HG02798 (cell line): ENCODE data around the gene HOOK2.
A peak's percentile ranks its signal among the peaks of the same experiment; 100 is the strongest.
"Not testable (repeated sequence)": the region's sequence is repeated elsewhere in the genome, so short reads cannot be mapped to it uniquely, and the experiment has no call there.

Experiments used
- ATAC-seq: cut with Tn5 transposase; IDR thresholded peaks from one replicate; pipeline ENCODE4 v1.9.1; 2021; ENCODE audit warnings: mild to moderate bottlenecking; ENCODE audit not compliant: unreplicated experiment, poor library complexity

Gene HOOK2

GRCh38 chr19:12756150-12756883 lies 19.0 kb downstream of the HOOK2 start:
- no peak for ATAC-seq

GRCh38 chr19:12754465-12755196 lies 20.7 kb downstream of the HOOK2 start:
- ATAC-seq: no peak

GRCh38 chr19:12752056-12752781 lies 23.1 kb downstream of the HOOK2 start:
- ATAC-seq: no peak

- ATAC-seq: no peak
Observed at GRCh38 chr19:12751635-12752034, 23.7 kb downstream of the HOOK2 start, which contains the start of gene BEST2. BEST2 (plus strand) TSS chr19:12751791; CDS start chr19:12752593, 802 bp downstream.

- no peak for ATAC-seq
Observed at GRCh38 chr19:12750851-12751250, 24.5 kb downstream of the HOOK2 start.

- no peak for ATAC-seq
Observed at GRCh38 chr19:12749938-12750521, 25.3 kb downstream of the HOOK2 start.

- no peak for ATAC-seq
Observed at GRCh38 chr19:12748489-12748888, 26.9 kb downstream of the HOOK2 start.

- no peak for ATAC-seq
Observed at GRCh38 chr19:12745166-12745897, 30.0 kb downstream of the HOOK2 start.

- no peak for ATAC-seq
Observed at GRCh38 chr19:12737835-12738351, 37.5 kb downstream of the HOOK2 start.

- peak; percentile 78 for ATAC-seq
Observed at GRCh38 chr19:12736995-12737834, 38.1 kb downstream of the HOOK2 start, which contains the start of gene GET3. GET3 (plus strand) TSS chr19:12737497; CDS start chr19:12737506, 9 bp downstream.

- no peak for ATAC-seq
Observed at GRCh38 chr19:12733369-12734214, 41.8 kb downstream of the HOOK2 start.

- no peak for ATAC-seq
Observed at GRCh38 chr19:12731337-12731736, 44.0 kb downstream of the HOOK2 start.

- no peak for ATAC-seq
Observed at GRCh38 chr19:12730064-12730463, 45.3 kb downstream of the HOOK2 start.

- no peak for ATAC-seq
Observed at GRCh38 chr19:12727745-12728433, 47.5 kb downstream of the HOOK2 start.

- ATAC-seq: no peak
Observed at GRCh38 chr19:12726988-12727316, 48.4 kb downstream of the HOOK2 start.

GRCh38 chr19:12725612-12726011 lies 49.7 kb downstream of the HOOK2 start:
- ATAC-seq: not testable (repeated sequence)

- ATAC-seq: no peak
Observed at GRCh38 chr19:12723641-12724426, 51.5 kb downstream of the HOOK2 start, which contains the start of gene TNPO2. TNPO2 (minus strand) TSS chr19:12723932; CDS start chr19:12720977, 2,955 bp downstream.
